Epithelial cell of umbilical artery (primary cell): ENCODE measurements around the gene RANBP3. TPM values are rescaled to one million over a fixed set of nuclear protein-coding genes. Genes with fewer than 3 reads are reported as not detected.

Experiments
- total RNA-seq: library from RNA; depleted of rRNA; stranded (reverse); fragments of >200 nt; gene quantifications from 2 replicates; pipeline ENCODE4 v1.2.3, GENCODE V29; 2014

RANBP3 gene, protein sequence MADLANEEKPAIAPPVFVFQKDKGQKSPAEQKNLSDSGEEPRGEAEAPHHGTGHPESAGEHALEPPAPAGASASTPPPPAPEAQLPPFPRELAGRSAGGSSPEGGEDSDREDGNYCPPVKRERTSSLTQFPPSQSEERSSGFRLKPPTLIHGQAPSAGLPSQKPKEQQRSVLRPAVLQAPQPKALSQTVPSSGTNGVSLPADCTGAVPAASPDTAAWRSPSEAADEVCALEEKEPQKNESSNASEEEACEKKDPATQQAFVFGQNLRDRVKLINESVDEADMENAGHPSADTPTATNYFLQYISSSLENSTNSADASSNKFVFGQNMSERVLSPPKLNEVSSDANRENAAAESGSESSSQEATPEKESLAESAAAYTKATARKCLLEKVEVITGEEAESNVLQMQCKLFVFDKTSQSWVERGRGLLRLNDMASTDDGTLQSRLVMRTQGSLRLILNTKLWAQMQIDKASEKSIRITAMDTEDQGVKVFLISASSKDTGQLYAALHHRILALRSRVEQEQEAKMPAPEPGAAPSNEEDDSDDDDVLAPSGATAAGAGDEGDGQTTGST
- 28.9 and 46.5 TPM in 2 replicates for total RNA-seq

DNA sequence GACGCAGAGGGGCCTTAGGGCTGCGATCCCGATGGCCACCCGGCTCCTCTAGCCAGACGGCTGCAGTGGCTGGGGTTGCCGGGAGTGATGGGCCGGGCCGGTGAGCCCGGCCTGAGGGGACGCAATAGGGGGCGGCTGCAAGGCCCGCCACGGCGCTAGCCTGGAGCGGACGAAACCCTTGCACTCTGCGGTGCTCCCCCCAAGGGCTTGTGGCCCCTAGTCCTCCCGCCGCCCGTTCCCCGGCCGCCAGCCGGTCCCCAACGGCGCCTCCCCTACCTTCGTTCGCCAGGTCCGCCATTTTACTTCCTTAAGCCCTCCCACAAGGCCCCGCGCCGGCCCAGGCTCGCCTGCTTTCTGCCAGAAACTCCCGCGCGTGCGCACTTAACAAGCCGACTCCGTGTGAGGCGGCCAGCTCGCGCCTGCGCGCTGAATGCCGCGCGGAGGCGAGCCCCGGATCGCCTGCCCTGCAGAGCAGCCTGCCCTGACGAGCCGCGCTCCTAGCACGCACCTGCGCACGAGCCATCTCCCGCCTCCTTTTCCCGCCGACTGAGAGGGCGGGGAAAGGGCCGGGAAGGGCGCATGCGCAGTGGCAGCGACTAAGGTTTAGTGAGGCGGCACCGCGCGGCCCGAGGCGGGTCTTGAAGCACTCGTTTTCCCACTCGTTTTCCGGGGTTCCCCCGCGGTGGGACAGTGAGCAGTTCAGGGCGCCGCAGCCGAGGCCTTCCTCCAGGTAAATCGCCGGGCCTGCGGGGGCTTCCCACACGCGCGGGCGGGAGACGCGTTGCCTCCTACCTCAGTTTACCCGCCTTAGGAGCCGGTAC is at the start of gene RANBP3:
RANBP3 (minus strand) TSS at position 356 of the 821 bp plus-strand sequence; CDS start at position 298, 58 bp downstream.

DNA sequence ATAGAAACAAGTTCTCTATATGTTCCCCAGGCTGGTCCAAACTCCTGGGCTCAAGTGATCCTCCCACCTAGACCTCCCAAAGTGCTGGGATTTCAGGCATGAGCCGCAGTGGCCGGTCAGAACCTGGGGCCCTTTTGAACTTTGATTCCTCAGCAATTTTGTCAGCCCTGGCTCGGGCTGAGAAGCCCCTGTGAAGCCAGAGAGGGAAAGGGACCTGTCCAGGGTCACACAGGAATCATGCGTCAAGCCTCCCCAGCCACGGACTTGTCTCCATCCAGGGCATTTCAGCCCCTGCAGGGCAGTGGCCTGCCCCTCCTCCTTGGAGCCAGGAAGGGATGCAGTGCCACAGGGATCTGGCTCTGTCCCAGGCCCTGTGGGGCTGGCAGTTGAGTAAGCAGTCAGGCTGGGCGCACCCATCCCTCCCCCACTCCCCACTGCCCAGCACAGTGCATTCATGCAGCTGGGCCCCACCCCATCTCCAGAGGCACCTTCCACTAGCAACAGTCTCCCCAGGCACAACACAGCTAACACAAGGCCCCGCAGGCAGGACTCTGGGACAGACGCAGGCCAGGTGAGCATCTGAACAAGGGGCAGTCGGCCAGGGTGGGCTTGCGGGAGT is 64.1 kb downstream of the RANBP3 start, which contains the start of gene CAPS:
CAPS (plus strand) TSS at position 516 of the 619 bp plus-strand sequence. CDS start 153 bp downstream, outside the sequence.

DNA sequence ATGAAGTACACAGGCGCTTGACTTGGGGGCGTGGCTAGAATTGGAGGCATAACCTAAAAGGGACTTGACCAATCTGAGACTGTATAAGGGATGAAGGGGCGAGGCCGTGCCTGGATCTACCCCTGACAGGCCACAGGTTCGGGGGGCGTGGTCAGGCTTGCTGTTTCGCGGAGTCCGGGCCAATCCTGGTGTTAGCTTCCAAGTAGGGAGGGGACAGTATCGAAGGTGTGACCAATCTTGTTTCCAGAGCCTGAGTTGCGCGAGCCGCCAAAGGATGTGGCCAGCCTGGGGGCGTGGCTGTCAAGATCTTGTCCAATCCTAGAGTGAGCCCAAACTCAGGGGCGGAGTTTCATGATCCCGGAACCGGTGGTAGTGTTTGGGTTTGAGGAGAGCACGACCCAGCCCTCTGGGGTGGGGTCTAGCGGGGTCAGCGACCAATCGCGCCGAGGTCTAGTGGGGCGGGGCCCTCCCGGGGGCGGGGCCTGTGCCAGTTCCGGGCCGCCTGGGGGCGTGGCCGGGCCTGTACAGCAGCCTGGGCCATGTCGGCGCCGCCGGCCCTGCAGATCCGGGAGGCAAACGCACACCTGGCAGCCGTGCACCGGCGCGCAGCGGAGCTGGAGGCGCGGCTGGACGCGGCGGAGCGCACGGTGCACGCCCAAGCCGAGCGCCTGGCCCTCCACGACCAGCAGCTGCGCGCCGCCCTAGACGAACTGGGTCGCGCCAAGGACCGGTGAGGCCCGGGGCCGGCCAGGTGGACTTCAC is 73.4 kb downstream of the RANBP3 start, which contains the start of gene VMAC:
VMAC (plus strand) TSS at position 521 of the 762 bp plus-strand sequence; CDS start at position 540, 19 bp downstream.

DNA sequence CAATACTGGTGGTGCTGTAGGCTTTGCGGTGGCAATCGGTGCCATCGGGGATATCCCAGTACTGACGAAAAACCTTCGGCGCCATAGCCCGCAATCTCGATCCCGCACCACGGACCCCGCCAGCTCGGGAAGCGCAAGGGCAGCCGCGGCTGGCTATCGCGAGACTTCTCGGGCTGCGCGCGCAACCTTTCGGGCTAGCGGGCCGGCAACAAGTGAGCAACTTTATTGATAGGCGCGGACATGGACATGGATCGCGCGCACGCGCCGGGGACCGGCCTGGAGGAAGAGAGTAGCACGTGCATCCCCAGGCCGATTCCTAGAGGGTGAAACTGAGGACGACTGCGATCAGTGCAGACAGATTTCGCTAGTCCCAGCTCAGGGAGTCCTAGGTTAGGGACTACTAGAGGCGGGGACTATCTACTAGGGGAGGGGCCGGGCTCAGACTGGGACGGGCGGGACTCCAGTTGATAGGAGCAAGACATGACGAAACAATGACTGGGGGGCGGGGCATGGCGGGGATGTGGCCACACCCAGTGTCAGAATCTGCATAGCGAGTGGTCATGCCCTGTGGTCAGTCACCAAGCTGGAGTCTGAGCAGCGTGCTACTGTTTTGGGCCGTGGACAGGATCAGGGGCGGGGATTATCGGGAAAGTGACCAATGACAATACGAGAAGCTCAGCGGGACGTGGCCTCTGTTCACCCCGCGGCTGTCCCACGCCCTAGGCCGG is 74.2 kb downstream of the RANBP3 start, which contains the start of gene NDUFA11:
NDUFA11 (minus strand) TSS at position 167 of the 728 bp plus-strand sequence; CDS start at position 85, 82 bp downstream.

Other genes with a start within 250 kb of the RANBP3 start
- gene PRR22, start 193.4 kb downstream of the RANBP3 start, total RNA-seq = under 0.01 and 0.30 TPM in 2 replicates
- gene DUS3L, start 187.0 kb downstream of the RANBP3 start, total RNA-seq = 29.2 and 35.0 TPM in 2 replicates
- not detected in 2 replicates for gene NRTN, start 173.1 kb downstream of the RANBP3 start, total RNA-seq
- gene FUT6, start 138.4 kb downstream of the RANBP3 start, total RNA-seq = not detected in 2 replicates
- not detected in 2 replicates for gene FUT3, start 126.7 kb downstream of the RANBP3 start, total RNA-seq
- gene FUT5, start 107.6 kb downstream of the RANBP3 start, total RNA-seq = not detected in 2 replicates
- 211 and 432 TPM in 2 replicates for gene NDUFA11, start 74.3 kb downstream of the RANBP3 start, total RNA-seq
- gene VMAC, start 73.3 kb downstream of the RANBP3 start, total RNA-seq = 4.5 and 7.6 TPM in 2 replicates
- 0.97 and 2.0 TPM in 2 replicates for gene CAPS, start 63.9 kb downstream of the RANBP3 start, total RNA-seq
- 3.2 and 4.2 TPM in 2 replicates for gene RFX2, start 132.4 kb upstream of the RANBP3 start, total RNA-seq
- not detected in 2 replicates for gene ACSBG2, start 157.5 kb upstream of the RANBP3 start, total RNA-seq